HG03457 (cell line): ENCODE data around the gene CAMKK2.
"Not testable (repeated sequence)": the region's sequence is repeated elsewhere in the genome, so short reads cannot be mapped to it uniquely, and the experiment has no call there.

ENCODE experiments used
- ATAC-seq: cut with Tn5 transposase; IDR thresholded peaks from one replicate; pipeline ENCODE4 v1.9.1; 2021; ENCODE audit warnings: moderate number of reproducible peaks; ENCODE audit not compliant: unreplicated experiment

CAMKK2 gene

GRCh38 chr12:121226871-121227270 is 69.6 kb downstream of the CAMKK2 start:
- not testable (repeated sequence) for ATAC-seq

GRCh38 chr12:121226399-121226798 is 70.1 kb downstream of the CAMKK2 start:
- no peak for ATAC-seq

GRCh38 chr12:121224591-121224990 is 71.9 kb downstream of the CAMKK2 start:
- no peak for ATAC-seq

- no peak for ATAC-seq
Measured at GRCh38 chr12:121223292-121224285, 72.9 kb downstream of the CAMKK2 start.

GRCh38 chr12:121222847-121223246 is 73.7 kb downstream of the CAMKK2 start:
- no peak for ATAC-seq

- ATAC-seq = no peak
Measured at GRCh38 chr12:121219353-121219986, 77.0 kb downstream of the CAMKK2 start.

- ATAC-seq = no peak
Measured at GRCh38 chr12:121218588-121219352, 77.7 kb downstream of the CAMKK2 start.

- ATAC-seq = no peak
Measured at GRCh38 chr12:121217761-121218160, 78.7 kb downstream of the CAMKK2 start.

GRCh38 chr12:121217063-121217462 is 79.4 kb downstream of the CAMKK2 start:
- ATAC-seq = no peak

- ATAC-seq = no peak
Measured at GRCh38 chr12:121216102-121216501, 80.4 kb downstream of the CAMKK2 start.

GRCh38 chr12:121214855-121215745 is 81.4 kb downstream of the CAMKK2 start:
- ATAC-seq = no peak

GRCh38 chr12:121214166-121214777 is 82.2 kb downstream of the CAMKK2 start:
- no peak for ATAC-seq

GRCh38 chr12:121212875-121213274 is 83.6 kb downstream of the CAMKK2 start:
- ATAC-seq = no peak

GRCh38 chr12:121209624-121210572 is 86.6 kb downstream of the CAMKK2 start, which contains the start of gene P2RX4:
Gene P2RX4 (plus strand): TSS chr12:121210129. CDS start chr12:121210165, 36 bp downstream.
- peak; percentile 75 for ATAC-seq

- no peak for ATAC-seq
Measured at GRCh38 chr12:121209221-121209620, 87.3 kb downstream of the CAMKK2 start.

- ATAC-seq = not testable (repeated sequence)
Measured at GRCh38 chr12:121208571-121208970, 87.9 kb downstream of the CAMKK2 start.

- no peak for ATAC-seq
Measured at GRCh38 chr12:121205491-121205890, 91.0 kb downstream of the CAMKK2 start.

GRCh38 chr12:121203482-121203881 is 93.0 kb downstream of the CAMKK2 start:
- ATAC-seq = no peak
